Astrocyte of the hippocampus (primary cell): ENCODE results near the gene PAM16.
A peak's percentile ranks its signal among the peaks of the same experiment; 100 is the strongest.
"Not testable (repeated sequence)": the region's sequence is repeated elsewhere in the genome, so short reads cannot be mapped to it uniquely, and the experiment has no call there.

Experiments used
- DNase-seq: peaks from one replicate; pipeline ENCODE4 v3.0.0; 2011; ENCODE audit warnings: low read depth, low spot score

The PAM16 gene

GRCh38 chr16:4334724-4335495, 16.2 kb downstream of the PAM16 start:
- DNase-seq, result no peak

GRCh38 chr16:4333714-4334113, 17.4 kb downstream of the PAM16 start:
- not testable (repeated sequence) for DNase-seq

- DNase-seq, result no peak
Observed at GRCh38 chr16:4333308-4333638, 17.8 kb downstream of the PAM16 start.

DNA sequence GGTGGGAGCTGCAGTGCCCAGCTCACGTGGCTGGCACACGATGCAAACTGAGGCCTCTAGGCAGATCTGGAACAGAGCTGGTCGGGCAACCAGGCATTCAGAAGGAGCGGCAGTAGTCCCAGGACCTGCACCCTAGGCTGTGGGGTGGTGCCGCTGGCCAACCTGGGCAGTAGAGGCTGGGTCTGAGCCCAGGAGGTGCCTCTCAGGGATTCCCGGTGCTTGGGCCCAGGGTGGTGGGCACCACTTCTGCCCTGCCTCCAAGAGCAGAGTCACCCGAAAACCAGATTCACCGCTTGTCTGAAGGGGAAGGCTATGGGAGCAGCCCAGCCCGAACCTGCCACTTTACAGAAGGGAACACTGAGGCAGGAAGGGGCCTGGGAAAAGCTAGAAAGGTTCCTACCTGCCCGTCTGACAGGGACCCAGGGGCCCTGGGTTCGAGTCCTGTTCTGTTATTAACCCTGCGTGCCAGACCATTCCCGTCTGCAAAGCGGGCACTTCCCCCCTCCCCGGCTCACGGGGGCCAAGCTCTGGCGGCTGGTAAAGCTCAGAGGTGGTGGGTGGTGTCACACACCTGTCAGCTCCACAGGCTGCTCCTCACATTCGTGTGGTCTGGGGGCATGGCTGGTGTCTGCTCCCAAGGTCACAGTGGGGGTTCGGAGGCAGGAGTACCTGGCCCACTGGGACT, 18.4 kb downstream of the PAM16 start:
- DNase-seq, result no peak

GRCh38 chr16:4332083-4332482, 19.0 kb downstream of the PAM16 start:
- DNase-seq, result no peak

DNA sequence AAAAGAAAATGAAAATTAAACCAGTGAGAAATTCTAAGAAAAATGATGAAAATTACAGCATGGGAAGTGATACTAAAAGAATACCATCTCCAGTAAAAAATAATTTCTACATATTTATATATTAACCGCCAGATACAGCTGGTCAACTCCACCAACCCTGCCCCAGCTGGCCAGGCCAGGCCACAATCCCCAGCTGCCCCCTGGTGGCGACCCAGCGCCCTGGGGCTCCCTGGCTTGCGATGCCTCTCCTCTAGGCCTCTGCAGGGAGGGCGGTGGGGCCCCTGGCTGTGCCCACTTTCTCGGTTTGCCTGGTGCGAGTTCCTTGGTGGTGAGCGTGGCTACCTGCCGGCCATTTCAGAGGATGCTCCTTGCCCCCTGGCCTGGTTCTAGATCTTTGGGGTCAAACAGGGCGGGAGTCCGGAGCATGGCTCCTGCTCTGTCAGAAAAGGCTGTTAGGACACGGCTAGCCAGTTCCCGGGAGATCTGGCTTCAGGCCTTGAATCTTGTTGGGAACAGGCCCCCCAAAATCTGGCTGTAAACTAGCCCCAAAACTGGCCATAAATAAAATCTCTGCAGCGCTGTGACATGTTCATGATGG, 20.7 kb downstream of the PAM16 start:
- DNase-seq, result peak; percentile 81

GRCh38 chr16:4328782-4329775, 22.0 kb downstream of the PAM16 start:
- no peak for DNase-seq

DNA sequence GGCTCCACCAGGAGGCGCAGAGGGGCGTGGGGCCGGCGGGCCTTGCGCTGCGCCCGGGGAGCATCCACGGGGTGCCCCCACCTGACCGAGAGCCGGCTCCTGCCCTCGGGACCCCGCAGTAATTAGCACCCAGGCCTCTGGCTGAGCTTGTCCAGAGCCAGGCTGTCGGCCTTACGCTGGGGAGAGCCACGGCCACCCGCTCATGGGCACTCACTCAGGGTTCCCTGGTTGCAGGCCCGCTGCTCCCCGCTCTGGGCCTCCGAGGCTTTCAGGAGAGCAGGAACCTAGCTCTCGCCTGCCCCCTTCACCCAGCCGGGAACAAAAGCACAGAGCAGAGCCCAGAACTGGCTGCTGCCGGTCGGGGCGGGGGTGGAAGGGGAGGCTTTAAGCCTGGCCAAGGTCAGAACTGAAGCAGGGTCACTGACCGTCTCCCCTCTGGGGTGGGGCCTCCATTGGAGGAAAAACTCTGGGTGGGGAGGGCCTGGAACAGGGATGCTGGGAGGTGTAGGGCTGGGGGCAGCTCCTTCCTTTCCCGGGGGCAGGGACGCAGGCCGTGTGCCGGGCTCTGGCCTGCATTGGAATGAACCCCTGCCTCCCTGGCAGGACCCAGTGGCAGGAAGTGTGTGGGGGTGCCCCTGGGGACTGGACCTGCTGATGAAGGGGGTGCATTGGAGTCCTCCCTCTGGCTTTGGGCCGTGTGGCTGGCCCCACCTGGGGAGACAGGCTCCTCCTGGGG, 22.9 kb downstream of the PAM16 start:
- peak; percentile 87 for DNase-seq

- DNase-seq, result no peak
Observed at GRCh38 chr16:4327386-4328045, 23.6 kb downstream of the PAM16 start.

- no peak for DNase-seq
Observed at GRCh38 chr16:4325253-4325758, 25.8 kb downstream of the PAM16 start.

DNA sequence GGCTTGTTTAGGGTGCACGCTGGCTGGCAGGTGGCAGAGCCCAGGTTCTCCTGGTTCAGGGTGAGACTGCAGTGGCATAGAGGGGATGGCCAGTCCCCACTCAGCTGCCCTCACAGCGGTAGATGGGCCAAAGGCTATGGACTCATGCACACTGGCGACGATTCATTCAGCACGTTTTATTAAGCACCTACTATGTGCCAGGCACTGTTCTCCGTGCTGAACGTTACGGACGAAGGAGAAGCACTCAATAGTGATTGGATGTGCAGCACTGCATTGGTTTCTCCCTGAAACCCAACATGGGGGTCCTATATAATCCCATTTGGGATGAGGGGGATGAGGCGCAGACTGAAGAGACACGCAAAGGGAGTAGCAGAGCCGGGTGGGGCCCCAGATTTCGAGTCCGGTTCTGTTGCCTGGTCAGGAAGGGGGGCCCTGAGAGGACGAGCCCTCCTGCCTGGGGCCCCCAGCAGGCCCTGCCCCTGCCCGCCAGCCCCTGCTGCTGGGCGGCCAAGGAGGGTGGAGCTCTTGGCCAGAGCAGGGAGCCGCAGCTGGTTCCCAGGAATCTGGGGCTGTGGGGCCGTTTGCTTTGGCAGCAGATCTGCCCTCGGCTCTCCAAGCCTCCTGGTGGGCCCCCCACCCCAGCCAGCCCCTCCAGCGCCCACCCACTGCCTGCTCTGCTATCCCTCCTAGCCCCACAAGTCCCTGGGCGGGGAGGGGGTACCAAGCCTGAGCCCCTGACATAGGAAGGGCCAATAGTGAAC, 26.4 kb downstream of the PAM16 start:
- DNase-seq, result no peak

- DNase-seq, result peak; percentile 65
Observed at GRCh38 chr16:4323845-4324488, 27.2 kb downstream of the PAM16 start.

DNA sequence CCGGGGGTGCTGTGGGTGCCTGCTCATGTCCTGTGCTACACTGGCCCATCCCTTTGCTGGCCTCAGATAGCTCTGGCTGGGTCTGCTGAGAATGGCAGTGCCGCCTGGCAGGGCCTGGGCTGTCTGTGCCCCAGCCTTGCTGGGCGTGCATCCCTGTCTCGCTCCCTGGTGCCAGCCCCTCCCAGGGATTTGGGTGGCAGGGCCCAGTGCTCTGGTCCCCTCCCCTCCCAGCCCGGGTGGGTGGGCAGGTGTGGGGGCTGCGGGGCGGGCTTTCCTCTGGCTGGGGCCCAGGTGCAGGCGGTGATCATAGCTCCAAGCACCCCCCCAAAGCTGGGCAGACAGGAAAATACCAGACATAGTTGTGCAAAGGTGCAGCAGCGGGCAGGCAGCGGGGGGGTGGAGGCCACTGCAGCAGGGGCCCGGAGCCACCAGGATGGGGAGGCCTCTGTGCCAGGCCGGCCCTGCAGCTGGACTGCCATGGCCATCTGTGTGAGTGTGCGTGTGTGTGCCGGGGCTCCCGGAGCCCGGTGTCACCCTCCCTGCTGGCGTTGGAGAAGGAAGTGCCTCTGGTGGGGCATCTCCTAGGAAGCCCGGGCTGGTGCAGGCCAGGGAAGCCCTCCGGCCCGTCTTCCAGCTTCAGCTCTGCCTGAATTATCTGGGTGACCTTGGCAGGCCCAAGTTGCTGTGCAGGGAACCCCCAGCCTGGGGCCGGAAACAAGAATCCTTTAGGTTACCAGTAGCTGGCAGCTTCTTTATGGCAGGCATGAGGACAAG, 27.9 kb downstream of the PAM16 start:
- DNase-seq, result no peak

- no peak for DNase-seq
Observed at GRCh38 chr16:4322121-4323052, 28.7 kb downstream of the PAM16 start.

GRCh38 chr16:4321286-4322120, 29.6 kb downstream of the PAM16 start:
- DNase-seq, result no peak

GRCh38 chr16:4320571-4321137, 30.5 kb downstream of the PAM16 start:
- no peak for DNase-seq
